Stromal cell of bone marrow (primary cell): ENCODE results near the gene PALM3.
A peak's percentile ranks its signal among the peaks of the same experiment; 100 is the strongest.
"Not testable (repeated sequence)": the region's sequence is repeated elsewhere in the genome, so short reads cannot be mapped to it uniquely, and the experiment has no call there.

Experiments
- DNase-seq: peaks from one replicate; pipeline ENCODE4 v3.0.0-alpha.2; 2012; ENCODE audit warnings: low read depth

Gene PALM3

GRCh38 chr19:14059652-14060155 is 2.2 kb downstream of the PALM3 start:
- DNase-seq, result no peak

- no peak for DNase-seq
Observed at GRCh38 chr19:14059093-14059480, 2.8 kb downstream of the PALM3 start.

GRCh38 chr19:14058182-14059092 is 3.4 kb downstream of the PALM3 start:
- DNase-seq, result no peak

GRCh38 chr19:14056741-14057356 is 5.0 kb downstream of the PALM3 start:
- DNase-seq, result no peak

GRCh38 chr19:14056069-14056666 is 5.7 kb downstream of the PALM3 start:
- DNase-seq, result no peak

GRCh38 chr19:14055396-14055795 is 6.5 kb downstream of the PALM3 start:
- no peak for DNase-seq

- no peak for DNase-seq
Observed at GRCh38 chr19:14054721-14055120, 7.2 kb downstream of the PALM3 start.

- DNase-seq, result no peak
Observed at GRCh38 chr19:14054099-14054498, 7.8 kb downstream of the PALM3 start.

GRCh38 chr19:14053500-14053899 is 8.4 kb downstream of the PALM3 start:
- DNase-seq, result no peak

GRCh38 chr19:14053032-14053431 is 8.8 kb downstream of the PALM3 start:
- no peak for DNase-seq

GRCh38 chr19:14052470-14052869 is 9.4 kb downstream of the PALM3 start:
- no peak for DNase-seq

GRCh38 chr19:14051980-14052379 is 9.9 kb downstream of the PALM3 start:
- no peak for DNase-seq

GRCh38 chr19:14050961-14051360 is 10.9 kb downstream of the PALM3 start:
- DNase-seq, result not testable (repeated sequence)

- no peak for DNase-seq
Observed at GRCh38 chr19:14050512-14050911, 11.4 kb downstream of the PALM3 start.

GRCh38 chr19:14048443-14049153 is 13.3 kb downstream of the PALM3 start:
- no peak for DNase-seq

- DNase-seq, result not testable (repeated sequence)
Observed at GRCh38 chr19:14047866-14048265, 14.0 kb downstream of the PALM3 start.

- peak; percentile 57 for DNase-seq
Observed at GRCh38 chr19:14042659-14043608, 18.9 kb downstream of the PALM3 start.

GRCh38 chr19:14039181-14039580 is 22.7 kb downstream of the PALM3 start:
- DNase-seq, result no peak

- DNase-seq, result no peak
Observed at GRCh38 chr19:14035706-14036105, 26.2 kb downstream of the PALM3 start.

- not testable (repeated sequence) for DNase-seq
Observed at GRCh38 chr19:14035159-14035558, 26.7 kb downstream of the PALM3 start.

- DNase-seq, result no peak
Observed at GRCh38 chr19:14033946-14034345, 27.9 kb downstream of the PALM3 start.
